Stimulated activated naive CD4-positive, alpha-beta T cell treated with Interleukin-2 at 50 U/mL for 16 hours (primary cell): ENCODE measurements around the gene SCG3.
A peak's percentile ranks its signal among the peaks of the same experiment; 100 is the strongest.

Experiments used
- DNase-seq: peaks from one replicate; lab custom pipeline; 2025; lab: John Stamatoyannopoulos, UW

The SCG3 gene

GRCh38 chr15:51727141-51727897, 46.0 kb downstream of the SCG3 start:
- DNase-seq = peak; percentile 8

DNA sequence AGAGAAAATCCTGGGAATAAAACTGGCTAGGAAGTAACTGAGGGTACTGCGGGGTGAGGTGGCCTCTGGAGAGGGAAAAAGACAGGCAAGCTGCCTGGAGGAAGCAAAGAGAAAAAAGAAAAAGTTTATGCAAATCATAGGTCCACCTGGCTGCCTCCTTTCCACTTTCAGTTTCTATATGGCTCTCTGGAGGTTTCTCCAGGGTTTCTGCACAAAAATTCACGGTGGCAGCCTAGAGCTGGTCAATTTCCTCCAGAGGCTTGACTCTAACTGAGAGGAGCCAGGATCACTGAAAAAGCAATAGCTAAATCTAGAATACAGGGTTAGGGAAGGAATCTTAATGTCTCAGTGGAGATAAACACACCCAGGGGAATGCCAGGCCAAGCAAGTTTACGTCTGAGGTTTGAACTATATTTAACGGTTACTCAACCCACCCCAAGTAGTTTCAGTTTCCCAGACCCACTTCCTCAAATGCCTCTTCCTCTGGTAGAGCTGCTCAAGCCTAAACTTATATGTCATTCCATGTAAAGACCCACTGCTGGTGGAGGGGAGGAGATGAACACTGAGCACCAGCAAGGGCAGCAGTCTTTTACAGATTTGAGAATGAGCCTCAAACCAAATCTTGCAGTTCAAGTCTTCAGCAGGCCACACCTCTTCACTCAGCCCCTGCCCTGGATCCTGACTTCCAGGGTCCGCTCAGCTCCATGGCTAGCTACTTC, 50.4 kb downstream of the SCG3 start:
- DNase-seq = peak; percentile 2

GRCh38 chr15:51732646-51733045, 51.3 kb downstream of the SCG3 start:
- DNase-seq = no peak

DNA sequence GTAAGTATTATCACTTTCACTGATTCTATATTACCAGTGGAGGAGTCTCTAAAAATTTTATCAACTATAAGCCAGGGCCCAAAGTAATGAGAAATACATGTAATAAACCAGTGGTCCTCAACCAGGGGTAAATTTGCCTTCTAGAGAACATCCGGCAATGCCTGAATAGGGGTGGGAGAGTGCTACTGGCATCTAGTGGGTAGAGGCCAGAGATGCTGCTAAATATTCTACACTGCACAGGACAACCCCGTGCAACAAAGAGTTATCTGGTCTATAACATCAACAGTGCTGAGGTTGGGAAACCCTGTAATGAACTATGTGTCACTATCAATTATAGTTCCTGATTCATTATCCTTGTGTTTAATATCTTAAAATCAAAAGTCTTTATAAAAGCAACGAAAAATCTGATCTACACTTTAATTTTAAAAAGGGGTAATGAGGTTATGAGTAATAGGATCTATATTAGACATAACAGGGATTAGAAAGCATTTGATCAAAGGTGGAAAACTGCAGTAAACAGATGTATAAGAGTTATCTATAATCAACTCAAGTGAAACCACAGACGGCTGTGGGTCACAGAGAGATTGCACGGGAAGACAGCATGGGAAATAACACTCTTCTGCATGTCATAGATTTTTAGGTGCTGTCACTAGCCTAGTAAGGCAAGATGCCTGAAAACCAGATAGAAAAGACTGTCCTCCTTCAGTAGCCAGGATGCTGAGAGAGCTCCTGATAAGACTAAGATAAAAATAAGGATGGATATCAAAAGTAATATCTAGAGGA, 54.1 kb downstream of the SCG3 start:
- DNase-seq = peak; percentile 26

DNA sequence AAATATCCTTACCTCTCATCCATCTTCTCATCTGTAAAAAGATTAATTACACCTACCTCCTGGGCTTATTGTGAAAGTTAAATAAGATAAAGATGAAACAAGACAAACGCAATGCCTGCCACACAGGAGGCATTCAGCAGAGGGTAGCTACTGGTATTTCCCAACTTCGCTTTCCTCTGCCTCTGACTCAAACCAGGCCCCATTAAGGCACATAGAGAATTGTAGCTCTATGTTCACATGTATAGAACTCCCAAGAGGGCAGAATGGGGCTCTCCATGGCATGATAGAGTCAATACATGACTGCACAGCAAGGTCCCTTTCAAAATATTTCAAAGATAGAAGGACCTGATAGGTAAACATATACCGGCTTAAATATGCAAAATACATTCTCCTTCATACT, 54.8 kb downstream of the SCG3 start:
- DNase-seq = peak; percentile 10

DNA sequence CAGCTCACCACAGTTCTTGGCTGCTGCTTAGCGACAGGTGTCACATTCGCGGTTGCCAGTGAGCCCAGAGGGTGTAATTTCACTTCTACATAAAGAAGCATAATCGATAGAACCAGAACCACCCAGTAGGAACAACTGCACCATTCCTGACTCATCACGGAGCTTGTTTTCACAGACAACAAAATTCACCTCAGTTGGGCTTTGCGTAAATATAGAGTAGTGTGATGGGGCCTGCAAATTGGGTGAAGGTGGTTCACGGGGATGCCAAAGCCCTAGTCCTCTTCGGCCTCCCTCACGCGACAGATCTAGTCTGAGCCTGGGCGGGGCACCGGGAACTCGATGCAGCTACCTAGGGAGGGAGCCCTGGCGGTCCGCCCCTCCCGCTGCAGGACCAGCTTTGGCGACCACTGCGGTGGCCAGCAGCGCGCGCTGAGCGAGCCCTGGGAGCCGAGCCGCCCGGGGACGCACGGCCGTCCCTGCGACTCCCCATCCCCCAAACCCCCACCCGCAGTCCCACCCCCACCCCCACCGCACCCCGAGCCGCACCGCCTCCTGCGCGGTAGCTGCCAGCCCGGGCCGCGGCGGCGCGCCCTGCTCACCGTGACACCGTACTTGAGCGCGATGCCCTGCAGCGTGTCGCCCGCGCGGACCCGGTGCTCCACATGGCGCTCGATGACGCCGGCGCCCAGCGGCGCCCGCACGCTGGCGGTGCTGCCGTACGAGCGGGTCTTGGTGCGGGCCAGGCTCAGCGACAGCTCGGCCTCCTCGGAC, 55.6 kb downstream of the SCG3 start:
- peak; percentile 77 for DNase-seq

GRCh38 chr15:51737522-51738305, 56.4 kb downstream of the SCG3 start, which contains the start of gene LYSMD2:
Gene LYSMD2 (minus strand): TSS chr15:51737655. CDS start chr15:51737622, 33 bp downstream.
- DNase-seq = peak; percentile 61

DNA sequence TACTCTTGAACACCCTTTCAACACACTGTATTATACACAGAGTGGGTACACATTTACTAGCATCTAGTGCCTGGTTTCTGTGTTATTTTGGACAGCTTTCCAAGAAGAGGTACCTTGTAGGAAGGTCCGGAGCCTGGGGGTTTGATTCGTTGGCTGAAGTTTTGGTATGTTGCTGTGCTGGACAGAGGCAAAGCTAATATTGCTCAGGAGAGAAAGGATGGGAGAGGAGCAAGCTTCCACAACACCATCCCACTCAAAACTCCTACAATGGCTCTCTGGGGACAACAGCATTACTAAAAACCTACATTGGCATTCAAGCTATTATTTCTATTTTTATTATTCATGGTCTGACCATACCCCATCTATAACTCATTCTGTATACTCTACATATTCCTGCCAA, 57.2 kb downstream of the SCG3 start:
- no peak for DNase-seq

GRCh38 chr15:51739061-51739712, 57.9 kb downstream of the SCG3 start:
- DNase-seq = no peak

GRCh38 chr15:51749307-51749706, 68.0 kb downstream of the SCG3 start:
- no peak for DNase-seq

DNA sequence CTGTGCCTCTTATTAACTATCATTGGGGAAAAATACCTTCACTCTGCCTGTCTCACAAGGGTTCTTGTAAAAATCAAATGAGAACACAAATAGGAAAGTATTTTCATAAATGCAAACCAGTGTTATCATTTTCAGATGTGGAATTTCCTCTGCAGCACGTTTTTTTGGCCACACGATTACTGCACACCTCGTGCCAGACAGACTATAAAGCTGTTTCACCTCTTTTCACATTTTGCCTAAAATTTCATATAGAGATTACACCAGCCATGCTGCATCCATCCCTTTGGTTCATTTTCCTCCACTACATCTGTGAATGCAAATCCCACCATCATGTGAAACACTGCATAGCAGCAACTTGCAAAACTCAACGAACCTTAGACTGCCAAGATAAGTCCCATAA, 68.9 kb downstream of the SCG3 start:
- no peak for DNase-seq

DNA sequence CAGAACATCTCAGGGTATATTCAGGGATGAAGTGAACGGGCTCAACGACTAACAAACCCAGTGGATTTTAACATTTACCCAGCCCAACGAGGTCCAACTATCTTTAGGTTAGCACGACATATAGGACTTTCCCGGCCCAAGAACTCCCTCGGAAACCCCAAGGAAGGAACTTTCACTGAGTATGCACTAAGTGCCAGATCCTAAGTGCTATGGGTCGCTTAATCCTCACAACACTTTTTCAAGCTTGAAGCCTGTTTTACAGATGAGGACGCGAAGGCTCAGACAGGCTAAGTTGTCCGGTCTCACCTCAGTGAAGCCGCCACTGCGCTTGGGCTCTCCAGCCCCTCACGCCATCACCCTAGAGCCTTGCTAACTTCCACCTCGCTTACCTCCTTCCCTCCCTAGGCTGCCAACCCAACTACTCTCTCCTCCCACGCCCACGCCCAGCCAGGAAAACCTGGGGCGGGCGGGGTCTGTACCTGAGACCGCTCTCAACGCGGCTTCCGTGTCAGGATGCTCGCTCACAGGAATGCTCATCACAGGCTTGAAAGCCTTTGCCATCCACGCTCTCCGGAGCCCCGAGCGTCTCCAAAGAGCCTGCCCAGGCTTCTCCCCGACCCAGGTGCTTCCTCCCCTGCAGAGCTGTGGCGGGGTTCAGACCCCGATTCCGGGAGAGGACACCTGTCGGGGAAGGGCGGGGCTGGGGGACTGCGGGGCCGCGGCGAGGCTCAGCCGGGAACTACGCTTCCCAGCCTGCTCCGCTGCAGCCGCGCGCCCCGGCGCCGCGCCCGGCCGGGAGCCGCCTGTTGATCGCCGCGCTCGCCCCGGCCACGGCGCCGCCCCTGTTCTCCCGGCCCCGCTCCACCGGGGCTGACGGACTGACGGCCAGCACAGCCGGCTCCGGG, 69.7 kb downstream of the SCG3 start, which contains the start of gene TMOD2:
Gene TMOD2, plus strand, starts transcription at position 806 of the 905 bp plus-strand sequence. CDS start 14,845 bp downstream, outside the sequence.
- DNase-seq = peak; percentile 26

GRCh38 chr15:51751697-51752683, 70.7 kb downstream of the SCG3 start:
- DNase-seq = peak; percentile 7

DNA sequence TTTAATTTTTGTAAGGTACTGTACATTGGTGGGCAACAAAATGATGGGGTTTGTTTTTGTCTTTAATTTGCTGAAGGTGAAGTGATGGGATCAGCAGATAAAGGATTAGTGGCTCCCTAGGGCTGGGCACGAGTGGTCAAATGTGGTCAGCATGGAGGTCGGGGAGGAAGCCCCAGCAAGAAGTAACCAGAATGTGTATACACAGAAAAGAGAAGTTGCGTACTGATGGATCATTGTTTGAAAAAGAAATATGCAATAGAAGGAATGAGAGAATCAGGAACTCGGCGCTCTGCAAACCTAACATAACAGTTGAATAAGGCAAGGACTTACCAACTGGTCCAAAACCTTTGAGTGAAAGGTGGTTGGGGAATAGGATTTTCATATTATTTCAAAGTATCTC, 71.6 kb downstream of the SCG3 start:
- no peak for DNase-seq

DNA sequence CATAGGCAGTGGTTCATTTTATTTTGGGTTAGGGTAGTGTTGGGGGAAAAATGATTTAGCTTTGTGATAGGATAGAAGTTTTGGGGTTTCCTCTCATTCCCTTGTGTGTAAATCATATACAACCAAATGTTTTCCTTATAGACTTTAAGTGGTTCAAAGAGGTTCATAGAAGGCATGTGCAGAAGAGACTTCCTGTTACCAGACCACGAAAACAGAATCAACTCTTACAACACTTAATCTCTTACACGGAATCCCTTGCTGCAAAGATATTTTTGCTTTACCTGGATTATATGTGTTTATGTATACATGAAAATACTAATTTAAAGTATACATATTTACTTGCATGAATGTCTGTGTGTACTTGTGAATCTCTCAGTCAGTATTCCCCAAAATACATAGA, 73.0 kb downstream of the SCG3 start:
- no peak for DNase-seq

DNA sequence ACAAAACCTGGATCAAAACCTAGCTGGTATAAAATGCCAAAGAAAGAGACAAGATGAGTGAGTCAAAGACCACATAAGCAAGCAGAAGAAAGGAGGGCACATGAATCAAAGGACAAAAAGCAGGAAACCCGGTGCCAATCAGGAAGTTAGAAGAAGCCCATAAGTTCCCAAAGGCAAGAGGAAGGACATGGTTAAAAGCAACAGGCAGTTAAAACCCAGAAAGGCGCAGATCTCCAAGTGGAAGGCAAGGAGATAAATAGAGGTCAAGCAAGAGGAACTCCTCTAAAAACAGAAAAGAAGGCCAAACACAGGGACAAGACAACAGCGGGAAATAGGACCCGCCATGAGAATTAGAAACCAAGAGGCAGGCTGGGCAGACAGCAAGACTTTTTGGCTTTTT, 74.5 kb downstream of the SCG3 start:
- DNase-seq = no peak

GRCh38 chr15:51756482-51756881, 75.2 kb downstream of the SCG3 start:
- DNase-seq = no peak

DNA sequence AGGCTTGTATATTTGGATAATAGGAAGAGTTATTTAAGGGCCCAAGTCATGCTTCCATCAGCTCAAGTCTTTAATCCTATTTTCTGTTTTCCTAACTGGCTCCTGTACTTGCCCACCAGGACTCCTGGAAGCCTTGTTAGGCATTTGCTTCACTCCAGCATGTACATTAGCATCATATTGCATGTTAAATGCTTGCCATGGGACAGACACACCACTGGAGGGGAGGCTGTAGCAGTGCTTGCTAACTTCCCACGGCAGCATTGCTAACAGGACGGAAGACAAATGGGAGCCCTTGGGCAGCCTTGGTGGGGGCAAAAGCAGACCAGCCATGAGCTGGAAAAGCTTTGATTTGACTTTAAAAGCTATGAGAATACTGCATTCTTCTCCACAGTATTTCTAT, 76.1 kb downstream of the SCG3 start:
- no peak for DNase-seq
